ENCODE results near the gene ROR1. TPM values are rescaled to one million over a fixed set of nuclear protein-coding genes. Genes with fewer than 3 reads are reported as not detected.
A peak's percentile ranks its signal among the peaks of the same experiment; 100 is the strongest.

The ROR1 gene
- total RNA-seq, 1 experiment from 2014 or later, result 56.3 TPM

- TF ChIP-seq AFF4 (CRISPR knock-in tag; IDR thresholded peaks at IDR 0.05; ENCODE audit: borderline replicate concordance), result no peak
- no peak for TF ChIP-seq GABPB1 (CRISPR knock-in tag; IDR thresholded peaks at IDR 0.05)
- no peak for TF ChIP-seq PRDM15 (CRISPR knock-in tag; IDR thresholded peaks at IDR 0.05)
- no peak for TF ChIP-seq PRRX2 (CRISPR knock-in tag; IDR thresholded peaks at IDR 0.05)
- TF ChIP-seq ERG (CRISPR knock-in tag; IDR thresholded peaks at IDR 0.05), result no peak
- TF ChIP-seq CREB1 (CRISPR knock-in tag; IDR thresholded peaks at IDR 0.05), result no peak
These were observed 89.3 kb downstream of the ROR1 start (continued) for GRCh38 chr1:63863145-63863544.

- TF ChIP-seq E2F1 (CRISPR knock-in tag; IDR thresholded peaks at IDR 0.05), result no peak
- no peak for TF ChIP-seq PRRX2 (CRISPR knock-in tag; IDR thresholded peaks at IDR 0.05)
- TF ChIP-seq GRHL2 (CRISPR knock-in tag; IDR thresholded peaks at IDR 0.05; ENCODE audit: insufficient replicate concordance, severe bottlenecking), result no peak
- no peak for TF ChIP-seq SMAD4 (CRISPR knock-in tag; IDR thresholded peaks at IDR 0.05)
- TF ChIP-seq CREM (CRISPR knock-in tag; IDR thresholded peaks at IDR 0.05), result no peak
- no peak for TF ChIP-seq ETV6 (CRISPR knock-in tag; IDR thresholded peaks at IDR 0.05)
- TF ChIP-seq ZNF263 (CRISPR knock-in tag; IDR thresholded peaks at IDR 0.05; ENCODE audit: low read depth), result no peak
- TF ChIP-seq IRF2 (CRISPR knock-in tag; IDR thresholded peaks at IDR 0.05; ENCODE audit: borderline replicate concordance, low read depth), result no peak
- TF ChIP-seq SMAD3 (CRISPR knock-in tag; IDR thresholded peaks at IDR 0.05; ENCODE audit: borderline replicate concordance), result no peak
- no peak for TF ChIP-seq E2F5 (CRISPR knock-in tag; IDR thresholded peaks at IDR 0.05)
- no peak for TF ChIP-seq EMX1 (CRISPR knock-in tag; IDR thresholded peaks at IDR 0.05)
- TF ChIP-seq TCF7 (CRISPR knock-in tag; IDR thresholded peaks at IDR 0.05; ENCODE audit: low read depth), result no peak
- no peak for TF ChIP-seq ATF1 (CRISPR knock-in tag; IDR thresholded peaks at IDR 0.05)
- no peak for TF ChIP-seq IRF1 (CRISPR knock-in tag; IDR thresholded peaks at IDR 0.05)
- TF ChIP-seq MYBL2 (CRISPR knock-in tag; IDR thresholded peaks at IDR 0.05), result no peak
- no peak for TF ChIP-seq FOXP1 (CRISPR knock-in tag; IDR thresholded peaks at IDR 0.05; ENCODE audit: borderline replicate concordance)
- no peak for TF ChIP-seq PREB (CRISPR knock-in tag; IDR thresholded peaks at IDR 0.05; ENCODE audit: borderline replicate concordance)
- TF ChIP-seq MXD4 (CRISPR knock-in tag; IDR thresholded peaks at IDR 0.05; ENCODE audit: borderline replicate concordance), result no peak
- Mint-ChIP-seq H3K27ac (no peak overlapping the region; the same call in 1 of the 2 replicates), H3K36me3 (no peaks in the 10 kb centered on the region), H3K27me3 (ENCODE audit: low read depth) (no peaks in the 10 kb centered on the region), H3K9me3 (no peaks in the 10 kb centered on the region), H3K4me1 (peaks cover 73% of the 10 kb centered on the region), H3K4me3 (no peak overlapping the region)
- DNase-seq (ENCODE audit: low spot score), result no peak
- POLR2A ChIA-PET, result interaction anchor here (0.7 to 1.0 kb wide), 2 partner anchors 53 to 244 kb away, joined by 3 to 5 read pairs; no protein-coding TSS in a partner anchor
- peak; percentile 11; the same call in 1 of the 2 replicates for ATAC-seq
- CTCF ChIA-PET, result interaction anchor here (0.6 to 1.7 kb wide), 6 partner anchors 13 to 190 kb away, joined by 3 to 7 read pairs (median 4); no protein-coding TSS in a partner anchor
These were observed 90.4 kb downstream of the ROR1 start for GRCh38 chr1:63864224-63864641.
